T-helper 1 cell treated with Interleukin-12 subunit alpha and Interleukin-12 subunit beta and Interleukin-4 antibody, amounts not matched to agents 30 μg/mL and 1 μg/mL, for 36 hours (primary cell): Measurements from ENCODE around the gene MYL5.

Source experiments
- H3K27ac Mint-ChIP-seq: one replicate; pipeline ENCODE4 v1.8.0; 2021; ENCODE audit warnings: mild to moderate bottlenecking, mixed read lengths
- H3K27me3 Mint-ChIP-seq: one replicate; pipeline ENCODE4 v1.8.0; 2021; ENCODE audit warnings: low read depth, mixed read lengths
- H3K36me3 Mint-ChIP-seq: one replicate; pipeline ENCODE4 v1.8.0; 2021; ENCODE audit warnings: low read depth, mixed read lengths
- H3K4me1 Mint-ChIP-seq: one replicate; pipeline ENCODE4 v1.8.0; 2021; ENCODE audit warnings: low read depth, mixed read lengths
- H3K4me3 Mint-ChIP-seq: one replicate; pipeline ENCODE4 v1.8.0; 2021; ENCODE audit warnings: mild to moderate bottlenecking, moderate library complexity, mixed read lengths
- H3K9me3 Mint-ChIP-seq: one replicate; pipeline ENCODE4 v1.8.0; 2021; ENCODE audit warnings: mixed read lengths

The MYL5 gene

GRCh38 chr4:707929-708630 is 33.7 kb downstream of the MYL5 start:
- Mint-ChIP-seq H3K9me3 (no peaks in the 10 kb centered on the region), H3K27me3 (no peaks in the 10 kb centered on the region), H3K4me1 (peaks cover 12% of the 10 kb centered on the region), H3K4me3 (peak overlapping the region; percentile 10), H3K27ac (no peak overlapping the region), H3K36me3 (peaks cover 6% of the 10 kb centered on the region)

GRCh38 chr4:708631-708933 is 34.2 kb downstream of the MYL5 start:
- H3K4me3 Mint-ChIP-seq: no peak overlapping the region
- H3K36me3 Mint-ChIP-seq: peaks cover 6% of the 10 kb centered on the region
- no peaks in the 10 kb centered on the region for H3K27me3 Mint-ChIP-seq
- H3K4me1 Mint-ChIP-seq: peaks cover 12% of the 10 kb centered on the region
- H3K27ac Mint-ChIP-seq: no peak overlapping the region
- no peaks in the 10 kb centered on the region for H3K9me3 Mint-ChIP-seq

- Mint-ChIP-seq H3K27ac (no peak overlapping the region), H3K4me3 (no peak overlapping the region), H3K4me1 (peaks cover 12% of the 10 kb centered on the region), H3K36me3 (peaks cover 6% of the 10 kb centered on the region), H3K27me3 (no peaks in the 10 kb centered on the region), H3K9me3 (no peaks in the 10 kb centered on the region)
Observed at GRCh38 chr4:709348-709747, 35.0 kb downstream of the MYL5 start.

- Mint-ChIP-seq H3K27ac (no peak overlapping the region), H3K9me3 (no peaks in the 10 kb centered on the region), H3K27me3 (no peaks in the 10 kb centered on the region), H3K36me3 (peaks cover 6% of the 10 kb centered on the region), H3K4me1 (peaks cover 14% of the 10 kb centered on the region), H3K4me3 (no peak overlapping the region)
Observed at GRCh38 chr4:710116-710515, 35.8 kb downstream of the MYL5 start.

GRCh38 chr4:710916-711315 is 36.6 kb downstream of the MYL5 start:
- Mint-ChIP-seq H3K4me3 (no peak overlapping the region), H3K27ac (no peak overlapping the region), H3K4me1 (peaks cover 12% of the 10 kb centered on the region), H3K9me3 (no peaks in the 10 kb centered on the region), H3K36me3 (peaks cover 6% of the 10 kb centered on the region), H3K27me3 (no peaks in the 10 kb centered on the region)

GRCh38 chr4:712093-712492 is 37.8 kb downstream of the MYL5 start:
- Mint-ChIP-seq H3K36me3 (peaks cover 6% of the 10 kb centered on the region), H3K27ac (no peak overlapping the region), H3K27me3 (no peaks in the 10 kb centered on the region), H3K4me3 (no peak overlapping the region), H3K9me3 (no peaks in the 10 kb centered on the region), H3K4me1 (peaks cover 14% of the 10 kb centered on the region)

GRCh38 chr4:712916-713632 is 38.7 kb downstream of the MYL5 start:
- Mint-ChIP-seq H3K36me3 (peaks cover 7% of the 10 kb centered on the region), H3K4me1 (peaks cover 18% of the 10 kb centered on the region), H3K9me3 (no peaks in the 10 kb centered on the region), H3K27ac (no peak overlapping the region), H3K4me3 (no peak overlapping the region), H3K27me3 (no peaks in the 10 kb centered on the region)

- H3K27me3 Mint-ChIP-seq: no peaks in the 10 kb centered on the region
- no peak overlapping the region for H3K4me3 Mint-ChIP-seq
- H3K36me3 Mint-ChIP-seq: peaks cover 7% of the 10 kb centered on the region
- H3K27ac Mint-ChIP-seq: no peak overlapping the region
- H3K4me1 Mint-ChIP-seq: peaks cover 12% of the 10 kb centered on the region
- H3K9me3 Mint-ChIP-seq: no peaks in the 10 kb centered on the region
Observed at GRCh38 chr4:714087-714486, 39.7 kb downstream of the MYL5 start.

- H3K27ac Mint-ChIP-seq: no peak overlapping the region
- no peaks in the 10 kb centered on the region for H3K9me3 Mint-ChIP-seq
- H3K36me3 Mint-ChIP-seq: peaks cover 19% of the 10 kb centered on the region
- no peak overlapping the region for H3K4me3 Mint-ChIP-seq
- H3K4me1 Mint-ChIP-seq: peaks cover 8% of the 10 kb centered on the region
- H3K27me3 Mint-ChIP-seq: no peaks in the 10 kb centered on the region
Observed at GRCh38 chr4:717601-718320, 43.4 kb downstream of the MYL5 start.

GRCh38 chr4:718460-718859 is 44.1 kb downstream of the MYL5 start:
- peaks cover 8% of the 10 kb centered on the region for H3K4me1 Mint-ChIP-seq
- no peak overlapping the region for H3K27ac Mint-ChIP-seq
- H3K27me3 Mint-ChIP-seq: no peaks in the 10 kb centered on the region
- no peaks in the 10 kb centered on the region for H3K9me3 Mint-ChIP-seq
- H3K36me3 Mint-ChIP-seq: peaks cover 23% of the 10 kb centered on the region
- H3K4me3 Mint-ChIP-seq: no peak overlapping the region

- peaks cover 23% of the 10 kb centered on the region for H3K36me3 Mint-ChIP-seq
- no peaks in the 10 kb centered on the region for H3K27me3 Mint-ChIP-seq
- H3K4me1 Mint-ChIP-seq: peaks cover 7% of the 10 kb centered on the region
- no peak overlapping the region for H3K27ac Mint-ChIP-seq
- no peaks in the 10 kb centered on the region for H3K9me3 Mint-ChIP-seq
- no peak overlapping the region for H3K4me3 Mint-ChIP-seq
Observed at GRCh38 chr4:720111-720860, 45.9 kb downstream of the MYL5 start.

GRCh38 chr4:721261-722168 is 47.2 kb downstream of the MYL5 start:
- Mint-ChIP-seq H3K9me3 (no peaks in the 10 kb centered on the region), H3K36me3 (peaks cover 23% of the 10 kb centered on the region), H3K4me3 (no peak overlapping the region), H3K4me1 (peaks cover 7% of the 10 kb centered on the region), H3K27ac (no peak overlapping the region), H3K27me3 (no peaks in the 10 kb centered on the region)

GRCh38 chr4:722169-722725 is 47.9 kb downstream of the MYL5 start:
- H3K27me3 Mint-ChIP-seq: no peaks in the 10 kb centered on the region
- peaks cover 5% of the 10 kb centered on the region for H3K4me1 Mint-ChIP-seq
- peaks cover 23% of the 10 kb centered on the region for H3K36me3 Mint-ChIP-seq
- H3K27ac Mint-ChIP-seq: no peak overlapping the region
- no peak overlapping the region for H3K4me3 Mint-ChIP-seq
- no peaks in the 10 kb centered on the region for H3K9me3 Mint-ChIP-seq
